Naive B cell (primary cell): ENCODE results near the gene CHDH. TPM values are rescaled to one million over a fixed set of nuclear protein-coding genes. Genes with fewer than 3 reads are reported as not detected.

Source experiments
- ATAC-seq, 2 donors: fragments of 150-1000 bp; cut with Tn5 transposase; 2 replicates each; pipeline ENCODE4 v1.10.0; 2021; ENCODE audit warnings: low read depth in 2 of 2, mild to moderate bottlenecking in 2 of 2, moderate library complexity in 2 of 2
- DNase-seq: peaks from one replicate; pipeline ENCODE4 v3.0.0; 2022
- H3K27ac Mint-ChIP-seq, 6 donors: one replicate each; pipeline ENCODE4 v1.8.0; 2020 to 2022; ENCODE audit warnings: mild to moderate bottlenecking in 6 of 6, mixed read lengths in 6 of 6, moderate library complexity in 5 of 6, inconsistent platforms in 2 of 6
- H3K27me3 Mint-ChIP-seq, 3 donors: one replicate each; pipeline ENCODE4 v1.8.0; 2021 to 2022; ENCODE audit warnings: mixed read lengths in 3 of 3, mild to moderate bottlenecking in 1 of 3
- H3K36me3 Mint-ChIP-seq, 2 donors: one replicate each; pipeline ENCODE4 v1.8.0; 2020 to 2022; ENCODE audit warnings: mixed read lengths in 2 of 2, inconsistent platforms in 1 of 2, mild to moderate bottlenecking in 1 of 2
- H3K4me1 Mint-ChIP-seq, 3 donors: one replicate each; pipeline ENCODE4 v1.8.0; 2020 to 2022; ENCODE audit warnings: mixed read lengths in 3 of 3, inconsistent platforms in 1 of 3, mild to moderate bottlenecking in 1 of 3, moderate library complexity in 1 of 3
- H3K4me3 Mint-ChIP-seq, 8 donors: one replicate each; pipeline ENCODE4 v1.8.0; 2020 to 2022; ENCODE audit warnings: mild to moderate bottlenecking in 8 of 8, mixed read lengths in 8 of 8, moderate library complexity in 8 of 8, inconsistent platforms in 2 of 8
- H3K9me3 Mint-ChIP-seq, 7 donors: one replicate each; pipeline ENCODE4 v1.8.0; 2020 to 2022; ENCODE audit warnings: mixed read lengths in 7 of 7, mild to moderate bottlenecking in 5 of 7, inconsistent platforms in 2 of 7, moderate library complexity in 1 of 7
- polyA plus RNA-seq, 6 donors: library from polyadenylated mRNA; unstranded; fragments of 300-500 nt; fragmentation: Illumina TruSeq; gene quantifications; one replicate each; pipeline ENCODE4 v1.2.3, GENCODE V29; 2021; ENCODE audit warnings: low read depth in 6 of 6

CHDH gene
- polyA plus RNA-seq, 6 donors from 2014 or later = 0.03 to 0.07 TPM; not detected in 4

GRCh38 chr3:53795789-53796560 is 50.2 kb downstream of the CHDH start:
- no peak overlapping the region for H3K27ac Mint-ChIP-seq
- no peaks in the 10 kb centered on the region for H3K36me3 Mint-ChIP-seq
- H3K4me3 Mint-ChIP-seq = no peak overlapping the region
- H3K4me1 Mint-ChIP-seq = no peaks in the 10 kb centered on the region
- DNase-seq (no peak), ATAC-seq (no peak)
- no peaks in the 10 kb centered on the region for H3K9me3 Mint-ChIP-seq
- peaks cover 11 to 18% (median 14%) of the 10 kb centered on the region in 3 donors for H3K27me3 Mint-ChIP-seq

GRCh38 chr3:53795176-53795575 is 51.0 kb downstream of the CHDH start:
- H3K9me3 Mint-ChIP-seq = no peaks in the 10 kb centered on the region
- H3K4me1 Mint-ChIP-seq = no peaks in the 10 kb centered on the region
- H3K36me3 Mint-ChIP-seq = no peaks in the 10 kb centered on the region
- H3K27ac Mint-ChIP-seq = no peak overlapping the region
- ATAC-seq (no peak), DNase-seq (no peak)
- H3K27me3 Mint-ChIP-seq = peaks cover 14 to 18% (median 17%) of the 10 kb centered on the region in 3 donors
- no peak overlapping the region for H3K4me3 Mint-ChIP-seq

- no peak for ATAC-seq
- H3K36me3 Mint-ChIP-seq = no peaks in the 10 kb centered on the region
- no peak overlapping the region for H3K27ac Mint-ChIP-seq
- peaks cover 18 to 23% (median 20%) of the 10 kb centered on the region in 3 donors for H3K27me3 Mint-ChIP-seq
- H3K4me3 Mint-ChIP-seq = no peak overlapping the region
- no peak for DNase-seq
- H3K9me3 Mint-ChIP-seq = peaks cover 0 to 3% (median 0%) of the 10 kb centered on the region in 7 donors
- H3K4me1 Mint-ChIP-seq = no peaks in the 10 kb centered on the region
Measured at GRCh38 chr3:53794597-53794996, 51.6 kb downstream of the CHDH start.

GRCh38 chr3:53792866-53793265 is 53.4 kb downstream of the CHDH start:
- H3K27ac Mint-ChIP-seq = no peak overlapping the region

GRCh38 chr3:53791317-53791716 is 54.9 kb downstream of the CHDH start:
- Mint-ChIP-seq H3K27me3 (peaks cover 25 to 42% (median 25%) of the 10 kb centered on the region in 3 donors), H3K27ac (no peak overlapping the region), H3K9me3 (peaks cover 0 to 3% (median 0%) of the 10 kb centered on the region in 7 donors), H3K4me1 (no peaks in the 10 kb centered on the region), H3K4me3 (no peak overlapping the region), H3K36me3 (no peaks in the 10 kb centered on the region)
- DNase-seq = no peak
- ATAC-seq = no peak

More at GRCh38 chr3:53792866-53793265, 53.4 kb downstream of the CHDH start:
- Mint-ChIP-seq H3K4me1 (no peaks in the 10 kb centered on the region), H3K27me3 (peaks cover 19 to 33% (median 24%) of the 10 kb centered on the region in 3 donors), H3K36me3 (no peaks in the 10 kb centered on the region), H3K4me3 (no peak overlapping the region), H3K9me3 (peaks cover 0 to 3% (median 0%) of the 10 kb centered on the region in 7 donors)
- no peak for ATAC-seq
- DNase-seq = no peak

GRCh38 chr3:53790470-53790869 is 55.7 kb downstream of the CHDH start:
- no peak for DNase-seq
- Mint-ChIP-seq H3K4me3 (no peak overlapping the region), H3K27ac (no peak overlapping the region), H3K27me3 (peaks cover 25 to 38% (median 25%) of the 10 kb centered on the region in 3 donors), H3K4me1 (no peaks in the 10 kb centered on the region), H3K36me3 (no peaks in the 10 kb centered on the region), H3K9me3 (peaks cover 0 to 3% (median 0%) of the 10 kb centered on the region in 7 donors)
- no peak for ATAC-seq

- no peak overlapping the region for H3K4me3 Mint-ChIP-seq
- peaks cover 0 to 3% (median 0%) of the 10 kb centered on the region in 7 donors for H3K9me3 Mint-ChIP-seq
- H3K36me3 Mint-ChIP-seq = no peaks in the 10 kb centered on the region
- ATAC-seq (no peak), DNase-seq (no peak)
- peaks cover 16 to 33% (median 25%) of the 10 kb centered on the region in 3 donors for H3K27me3 Mint-ChIP-seq
- H3K27ac Mint-ChIP-seq = no peak overlapping the region
- H3K4me1 Mint-ChIP-seq = no peaks in the 10 kb centered on the region
Measured at GRCh38 chr3:53789459-53789858, 56.8 kb downstream of the CHDH start.

GRCh38 chr3:53788038-53788437 is 58.2 kb downstream of the CHDH start:
- Mint-ChIP-seq H3K27ac (peak overlapping the region in 1 of 6 donors; percentile 19), H3K4me1 (no peaks in the 10 kb centered on the region), H3K9me3 (peaks cover 0 to 3% (median 0%) of the 10 kb centered on the region in 7 donors), H3K36me3 (no peaks in the 10 kb centered on the region), H3K27me3 (peaks cover 17 to 41% (median 19%) of the 10 kb centered on the region in 3 donors), H3K4me3 (no peak overlapping the region)
- ATAC-seq (no peak), DNase-seq (no peak)

- DNase-seq (no peak), ATAC-seq (no peak)
- H3K27ac Mint-ChIP-seq = no peak overlapping the region
- H3K4me1 Mint-ChIP-seq = no peaks in the 10 kb centered on the region
- no peak overlapping the region for H3K4me3 Mint-ChIP-seq
- peaks cover 0 to 3% (median 0%) of the 10 kb centered on the region in 7 donors for H3K9me3 Mint-ChIP-seq
- peaks cover 13 to 41% (median 19%) of the 10 kb centered on the region in 3 donors for H3K27me3 Mint-ChIP-seq
- H3K36me3 Mint-ChIP-seq = no peaks in the 10 kb centered on the region
Measured at GRCh38 chr3:53787016-53787415, 59.2 kb downstream of the CHDH start.

GRCh38 chr3:53780806-53781205 is 65.4 kb downstream of the CHDH start:
- Mint-ChIP-seq H3K27me3 (peaks cover 5 to 10% (median 10%) of the 10 kb centered on the region in 3 donors), H3K9me3 (peaks cover 0 to 2% (median 0%) of the 10 kb centered on the region in 7 donors), H3K27ac (peak overlapping the region in 1 of 6 donors; percentile 11), H3K4me3 (no peak overlapping the region), H3K4me1 (peaks cover 0 to 3% (median 0%) of the 10 kb centered on the region in 3 donors), H3K36me3 (no peaks in the 10 kb centered on the region)
- DNase-seq = no peak
- no peak for ATAC-seq

GRCh38 chr3:53780171-53780570 is 66.0 kb downstream of the CHDH start:
- H3K27me3 Mint-ChIP-seq = peaks cover 5 to 10% (median 10%) of the 10 kb centered on the region in 3 donors
- H3K27ac Mint-ChIP-seq = no peak overlapping the region
- no peaks in the 10 kb centered on the region for H3K36me3 Mint-ChIP-seq
- peaks cover 0 to 3% (median 0%) of the 10 kb centered on the region in 3 donors for H3K4me1 Mint-ChIP-seq
- peaks cover 0 to 2% (median 0%) of the 10 kb centered on the region in 7 donors for H3K9me3 Mint-ChIP-seq
- no peak overlapping the region for H3K4me3 Mint-ChIP-seq
- ATAC-seq = no peak
- no peak for DNase-seq

- peaks cover 0 to 10% (median 4%) of the 10 kb centered on the region in 3 donors for H3K27me3 Mint-ChIP-seq
- H3K9me3 Mint-ChIP-seq = peaks cover 0 to 2% (median 0%) of the 10 kb centered on the region in 7 donors
- H3K27ac Mint-ChIP-seq = no peak overlapping the region
- H3K4me1 Mint-ChIP-seq = peaks cover 0 to 10% (median 5%) of the 10 kb centered on the region in 3 donors
- no peak overlapping the region for H3K4me3 Mint-ChIP-seq
- ATAC-seq = no peak
- DNase-seq = no peak
- no peaks in the 10 kb centered on the region for H3K36me3 Mint-ChIP-seq
Measured at GRCh38 chr3:53778153-53778552, 68.1 kb downstream of the CHDH start.

- Mint-ChIP-seq H3K36me3 (no peaks in the 10 kb centered on the region), H3K27ac (peak overlapping the region in 3 of 6 donors; percentile 43 to 61 (median 58)), H3K9me3 (no peaks in the 10 kb centered on the region), H3K27me3 (peaks cover 4 to 10% (median 4%) of the 10 kb centered on the region in 3 donors), H3K4me3 (peak overlapping the region in 1 of 8 donors; percentile 79), H3K4me1 (peaks cover 0 to 10% (median 5%) of the 10 kb centered on the region in 3 donors)
- DNase-seq = no peak
- no peak for ATAC-seq
Measured at GRCh38 chr3:53777468-53777867, 68.8 kb downstream of the CHDH start.
